Activated T-cell treated with anti-CD3 and anti-CD28 coated beads for 4 hours (primary cell): Measurements from ENCODE around the gene TGM4.
"Not testable (repeated sequence)": the region's sequence is repeated elsewhere in the genome, so short reads cannot be mapped to it uniquely, and the experiment has no call there.

Source experiments
- DNase-seq: peaks from one replicate; pipeline ENCODE4 v3.0.0-alpha.2; 2020

Gene TGM4

DNA sequence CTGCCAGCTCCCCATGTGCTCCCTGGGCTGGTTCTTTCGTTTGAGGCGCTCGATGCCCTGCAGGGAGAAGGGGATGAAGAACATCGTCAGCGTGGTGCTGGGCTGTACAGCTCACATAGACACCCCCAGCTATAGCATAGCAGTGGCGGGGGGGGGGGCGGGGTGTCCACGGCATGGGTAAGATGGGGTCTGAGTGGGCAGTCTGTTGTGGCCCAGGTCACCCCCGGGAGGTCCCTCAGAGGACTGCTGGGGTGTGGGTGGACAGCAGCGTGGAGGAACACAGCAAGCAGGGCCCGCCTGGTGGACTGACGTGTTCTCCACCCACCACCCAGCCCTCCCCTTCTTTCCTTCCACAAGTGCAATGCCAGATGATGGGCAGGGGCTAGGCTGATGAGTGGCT lies 43.7 kb downstream of the TGM4 start:
- no peak for DNase-seq

DNA sequence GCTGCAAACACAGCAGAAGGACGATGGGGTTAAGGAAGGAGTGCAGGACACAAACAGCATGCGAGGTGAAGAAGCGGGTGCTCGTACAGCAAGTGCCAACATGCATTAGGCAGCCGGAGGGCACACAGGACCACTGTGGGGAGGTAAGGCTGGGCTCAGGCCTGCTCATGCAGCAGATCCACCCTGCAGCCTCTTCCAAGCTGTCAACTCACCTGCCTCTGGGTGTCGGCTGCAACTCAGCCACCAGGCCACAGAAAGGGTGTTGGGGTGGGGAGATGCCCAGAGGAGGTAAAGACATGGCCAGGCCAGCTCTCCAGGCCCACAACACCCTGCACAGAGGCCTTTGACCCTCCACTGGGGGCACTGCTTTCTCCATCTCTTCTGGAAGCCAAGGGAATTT lies 44.2 kb downstream of the TGM4 start:
- no peak for DNase-seq

DNA sequence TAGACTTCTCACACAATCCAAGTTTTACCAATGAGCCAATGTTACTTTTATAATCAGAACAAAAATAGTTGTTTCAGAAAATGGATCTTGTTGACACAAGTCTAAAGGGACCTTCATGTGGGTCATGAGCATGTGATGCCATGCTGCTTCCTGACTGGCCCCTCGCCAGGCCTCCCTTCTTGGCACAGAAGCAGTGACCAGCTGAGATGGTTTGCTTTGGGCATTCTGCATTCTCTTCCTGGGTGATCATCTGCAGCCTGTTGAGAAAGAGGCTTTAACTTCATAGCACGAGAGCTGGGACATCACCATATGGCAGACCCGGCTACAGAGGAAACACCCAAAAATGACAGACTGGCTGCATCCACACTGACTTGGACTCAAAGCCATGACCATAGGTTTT lies 45.7 kb downstream of the TGM4 start:
- DNase-seq: no peak

DNA sequence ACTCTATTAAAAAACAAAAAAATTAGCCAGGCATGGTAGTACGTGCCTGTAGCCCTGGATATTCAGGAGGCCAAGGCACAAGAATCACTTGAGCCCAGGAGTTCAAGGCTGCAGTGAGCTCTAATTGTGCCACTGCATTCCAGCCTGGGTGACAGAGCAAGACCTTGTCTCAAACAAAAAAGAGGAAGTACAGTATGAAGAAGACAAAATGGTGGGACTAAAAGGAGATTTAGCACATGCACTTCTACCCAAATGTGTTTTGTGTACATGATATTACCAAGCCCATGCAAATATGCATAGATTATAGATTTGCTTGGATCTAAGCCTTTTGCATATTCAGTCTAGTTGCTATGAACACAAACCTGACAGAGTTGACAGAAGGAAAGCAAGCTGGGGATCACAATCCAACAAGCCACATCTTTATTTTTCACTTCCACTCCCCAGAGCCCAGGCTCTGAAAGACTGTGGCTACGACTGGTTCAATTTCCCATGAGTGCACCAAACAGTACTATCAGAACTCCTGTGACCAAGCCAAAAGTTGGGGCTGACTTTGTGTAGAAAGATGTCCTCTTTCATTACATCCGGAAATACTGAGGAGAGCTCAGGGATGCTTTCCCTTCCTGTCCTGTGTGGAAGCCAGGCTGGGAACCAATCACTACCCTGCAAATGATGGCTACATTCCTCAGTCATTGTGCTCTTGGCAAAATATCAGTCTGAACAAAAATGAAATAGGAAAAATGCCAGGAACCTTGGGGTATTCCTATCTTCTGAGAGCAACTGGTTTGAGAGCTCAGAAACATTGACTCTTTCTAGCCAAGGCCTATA lies 49.4 kb downstream of the TGM4 start:
- no peak for DNase-seq

DNA sequence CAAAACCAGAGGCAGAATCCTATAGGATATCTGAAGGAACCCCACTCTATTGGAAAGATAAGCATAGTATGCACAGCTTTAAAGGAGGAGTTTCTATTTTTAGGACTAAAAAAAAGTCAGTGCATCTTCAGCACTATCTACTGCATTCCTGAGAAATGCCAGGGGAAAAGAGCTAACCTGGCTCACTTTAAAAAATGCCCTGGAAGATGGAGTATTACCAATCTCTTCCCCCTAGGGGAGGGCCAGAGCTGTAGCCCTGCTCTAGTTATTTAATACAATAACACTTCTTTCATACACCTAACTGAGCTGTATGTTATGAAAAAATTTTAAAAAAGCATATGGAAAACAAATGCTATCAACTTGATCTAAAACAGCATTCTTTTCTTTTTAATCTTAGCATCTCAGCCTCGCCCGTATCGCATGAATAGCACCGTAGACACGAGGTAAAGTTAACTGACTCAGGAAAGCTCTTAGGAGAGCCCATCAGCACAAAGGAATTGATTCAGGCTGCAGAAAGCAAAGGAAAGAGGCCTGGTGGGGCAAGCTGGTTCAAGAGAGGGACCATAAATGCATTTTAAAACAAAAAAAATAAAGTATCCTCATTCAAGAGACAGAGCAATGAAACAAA lies 50.2 kb downstream of the TGM4 start:
- no peak for DNase-seq

DNA sequence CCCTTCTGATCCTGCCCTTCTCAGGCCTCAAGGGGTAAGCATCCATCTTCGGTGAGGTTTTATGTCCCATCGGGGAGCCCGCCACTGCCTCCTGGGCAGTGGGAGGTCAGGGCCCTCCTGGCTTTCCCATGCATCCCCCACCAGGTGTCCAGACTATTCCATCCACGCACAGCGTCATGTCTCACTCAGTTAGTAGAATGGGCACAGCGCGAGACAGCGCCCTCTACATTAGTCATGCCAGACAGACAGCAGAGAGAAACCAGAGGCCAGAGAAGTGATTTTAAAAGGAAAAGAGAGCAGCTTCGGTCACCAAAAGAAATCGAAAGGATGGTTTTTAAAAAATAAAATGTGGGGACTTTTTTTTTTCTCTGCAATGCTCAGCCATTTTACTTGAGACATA lies 51.8 kb downstream of the TGM4 start:
- no peak for DNase-seq

DNA sequence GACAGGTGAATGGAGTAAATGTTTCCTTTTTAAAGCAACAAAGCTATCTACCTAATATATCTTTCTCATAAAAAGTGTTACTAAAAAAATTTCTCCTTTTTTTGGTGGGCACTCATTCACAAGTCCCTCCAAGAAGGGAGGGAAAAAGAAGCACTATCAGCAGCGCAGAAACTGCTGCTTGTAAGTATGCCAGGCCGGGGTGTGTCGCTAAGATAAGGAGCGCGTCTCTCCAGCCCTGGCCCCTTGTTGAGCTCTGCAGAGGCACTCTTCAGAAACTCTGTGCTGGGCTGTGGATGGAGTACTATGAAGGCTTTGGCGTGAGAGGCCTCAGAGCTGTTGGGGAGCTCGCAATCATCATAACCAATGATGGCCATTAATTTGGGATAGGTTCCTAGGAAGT lies 52.5 kb downstream of the TGM4 start:
- DNase-seq: no peak

DNA sequence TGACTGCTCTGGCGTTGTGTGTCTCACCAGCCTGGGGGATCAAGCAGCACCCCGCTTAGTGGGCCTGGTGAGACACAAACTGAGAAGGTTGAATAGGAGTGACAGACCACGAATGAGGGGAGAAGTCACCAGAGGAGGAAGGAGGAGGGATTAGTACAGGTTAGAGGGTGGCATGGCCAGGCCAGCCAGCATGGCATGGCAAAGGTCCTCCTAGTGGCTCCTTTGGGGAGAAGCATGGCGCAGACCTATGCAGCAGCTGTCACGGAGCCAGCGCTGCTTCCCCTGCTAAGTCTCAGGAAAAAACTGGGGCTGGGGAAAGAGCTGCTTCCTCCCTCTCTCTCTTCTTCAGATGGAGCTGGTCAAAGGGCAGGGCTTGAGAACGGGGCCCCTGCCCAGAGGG lies 53.0 kb downstream of the TGM4 start:
- no peak for DNase-seq

DNA sequence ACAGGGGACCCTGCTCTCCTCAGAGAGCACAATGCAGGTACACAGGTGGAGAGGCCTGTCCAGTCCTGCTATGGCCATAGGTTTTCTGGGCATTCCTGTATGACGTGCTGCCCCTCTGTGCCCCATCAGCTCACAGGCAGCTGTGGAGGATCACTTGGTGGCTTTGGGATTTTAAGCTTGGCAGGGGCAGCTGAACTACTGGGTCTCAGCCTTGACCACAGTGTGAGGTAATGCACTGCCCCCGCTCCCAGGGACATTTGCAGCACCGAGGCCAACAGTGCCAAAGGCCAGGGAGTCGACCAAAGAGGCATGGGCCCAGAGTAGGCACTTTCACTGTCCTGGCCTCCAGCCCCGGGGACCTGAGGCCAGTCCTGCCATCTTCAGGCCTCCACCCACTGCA lies 55.4 kb downstream of the TGM4 start:
- no peak for DNase-seq

DNA sequence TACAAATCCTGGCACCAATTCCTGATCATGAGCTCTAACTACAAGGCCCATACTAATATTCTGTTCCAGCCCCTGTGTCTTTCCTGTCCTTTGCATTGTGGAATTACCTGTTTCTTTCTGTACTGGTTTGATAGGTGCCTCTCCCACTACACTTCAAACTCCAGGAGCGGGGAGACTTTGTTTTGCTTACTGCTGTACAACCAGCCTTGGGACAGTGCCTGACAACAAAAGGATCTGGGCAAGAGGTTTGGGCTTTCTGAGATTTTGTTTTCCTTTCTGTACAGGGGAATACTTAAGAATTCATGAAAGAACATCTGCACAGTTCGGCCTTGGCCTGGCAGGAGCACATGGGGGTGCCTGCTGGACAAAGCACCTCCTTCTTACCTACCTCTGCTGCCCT lies 56.5 kb downstream of the TGM4 start:
- no peak for DNase-seq

DNA sequence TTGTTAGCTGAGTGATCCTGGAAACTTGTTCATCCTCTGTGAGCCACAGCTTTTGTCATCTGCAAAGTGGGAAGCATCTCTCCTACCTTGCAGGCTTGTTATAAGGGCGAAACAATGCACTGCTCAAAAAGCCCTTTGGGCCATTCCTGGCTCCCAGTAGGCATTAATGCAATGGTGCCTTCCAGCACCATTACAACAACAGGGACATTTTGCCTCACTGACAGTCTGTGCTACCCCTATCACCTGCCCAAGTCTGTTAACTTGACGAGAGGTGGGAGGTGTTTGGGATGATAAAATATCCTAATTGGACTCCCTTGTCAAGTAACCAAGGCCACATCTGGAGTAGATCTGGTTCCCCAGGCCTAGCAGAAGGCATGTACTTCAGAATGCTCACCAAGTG lies 57.4 kb downstream of the TGM4 start:
- no peak for DNase-seq

DNA sequence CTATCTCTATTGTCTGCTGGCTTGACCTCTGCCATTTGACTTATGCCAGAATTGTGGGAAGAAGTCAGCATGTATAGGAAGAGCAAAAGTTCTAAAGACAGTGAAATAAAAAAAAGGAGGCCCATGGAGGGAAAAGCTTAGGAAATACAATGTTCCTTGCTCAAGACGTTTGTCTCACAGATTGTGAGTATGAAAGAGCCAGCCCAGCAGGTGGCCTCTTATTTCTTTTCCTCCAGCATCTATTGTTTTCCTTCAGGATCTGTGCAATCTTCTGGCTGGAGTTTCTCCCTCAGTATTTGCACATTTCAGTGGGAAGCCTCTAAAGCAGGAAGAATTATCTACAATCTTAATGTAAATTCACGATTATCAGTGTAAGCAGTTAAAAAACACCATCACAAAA lies 57.9 kb downstream of the TGM4 start:
- no peak for DNase-seq

DNA sequence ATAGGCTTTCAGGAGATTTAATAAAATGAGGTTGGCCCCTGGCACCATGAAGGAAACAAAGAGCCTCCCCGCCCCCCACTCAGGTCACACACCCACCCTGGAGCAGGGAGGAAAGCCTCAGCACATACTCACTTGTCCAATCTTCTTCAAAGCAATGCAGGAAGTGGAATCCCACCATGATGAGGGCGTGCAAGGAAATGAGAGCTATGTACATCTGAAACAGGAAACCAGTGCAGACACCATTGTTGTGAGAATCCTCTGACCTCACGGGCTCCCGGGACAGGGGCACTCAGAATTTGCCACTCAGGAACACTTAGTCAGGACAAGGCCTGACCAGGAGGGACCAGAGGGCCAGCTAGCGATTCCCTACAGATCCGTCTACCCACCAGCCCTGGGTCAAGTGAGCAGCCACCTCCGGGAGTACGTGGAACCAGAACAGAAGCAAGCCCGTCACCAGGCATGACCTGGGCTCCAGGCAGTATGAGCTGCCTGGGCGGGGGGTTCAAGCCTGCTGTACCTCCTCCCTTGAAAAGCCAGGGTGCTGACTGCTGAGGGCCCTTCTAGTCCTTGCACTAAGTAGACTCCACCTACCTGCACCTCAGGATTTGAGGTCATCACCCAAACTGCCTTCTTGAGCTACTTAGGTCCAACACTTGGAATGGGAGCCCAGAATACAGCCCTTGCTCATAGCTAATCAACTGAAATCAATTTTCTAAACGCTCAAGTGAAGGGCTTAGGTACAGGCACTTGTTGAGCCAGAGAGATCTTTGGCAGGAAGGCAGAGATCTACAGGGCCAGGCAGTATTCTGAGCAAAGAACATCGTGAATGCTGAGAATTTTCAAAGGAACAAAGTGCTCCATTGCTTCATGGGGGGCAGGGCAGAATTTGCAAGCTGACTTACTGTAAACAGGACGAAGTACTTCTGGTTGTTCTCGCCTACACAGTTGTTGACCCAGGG lies 58.9 kb downstream of the TGM4 start:
- no peak for DNase-seq

DNA sequence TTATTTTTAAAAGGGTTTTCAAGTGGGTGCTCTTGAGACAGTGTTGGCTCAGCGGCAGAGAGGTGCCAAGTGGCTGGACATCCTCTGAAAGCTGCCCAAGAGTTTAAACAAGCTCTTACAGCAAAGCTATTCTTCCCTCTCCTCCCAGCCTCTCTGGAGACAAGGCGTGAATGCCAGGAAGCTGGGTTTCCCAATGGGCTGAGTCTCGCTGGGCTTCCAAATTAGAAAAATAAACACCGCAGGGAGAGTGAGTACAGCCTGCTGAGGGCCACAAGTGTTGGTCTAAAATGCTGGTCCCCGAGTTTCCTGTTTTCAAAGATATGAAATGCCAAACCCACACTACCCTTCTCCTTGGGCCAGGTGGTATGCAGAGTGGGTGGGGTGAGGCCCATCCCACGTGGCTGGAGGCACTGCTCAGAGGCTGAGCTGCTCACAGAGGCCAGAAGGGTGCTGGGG lies 65.2 kb downstream of the TGM4 start:
- no peak for DNase-seq

DNA sequence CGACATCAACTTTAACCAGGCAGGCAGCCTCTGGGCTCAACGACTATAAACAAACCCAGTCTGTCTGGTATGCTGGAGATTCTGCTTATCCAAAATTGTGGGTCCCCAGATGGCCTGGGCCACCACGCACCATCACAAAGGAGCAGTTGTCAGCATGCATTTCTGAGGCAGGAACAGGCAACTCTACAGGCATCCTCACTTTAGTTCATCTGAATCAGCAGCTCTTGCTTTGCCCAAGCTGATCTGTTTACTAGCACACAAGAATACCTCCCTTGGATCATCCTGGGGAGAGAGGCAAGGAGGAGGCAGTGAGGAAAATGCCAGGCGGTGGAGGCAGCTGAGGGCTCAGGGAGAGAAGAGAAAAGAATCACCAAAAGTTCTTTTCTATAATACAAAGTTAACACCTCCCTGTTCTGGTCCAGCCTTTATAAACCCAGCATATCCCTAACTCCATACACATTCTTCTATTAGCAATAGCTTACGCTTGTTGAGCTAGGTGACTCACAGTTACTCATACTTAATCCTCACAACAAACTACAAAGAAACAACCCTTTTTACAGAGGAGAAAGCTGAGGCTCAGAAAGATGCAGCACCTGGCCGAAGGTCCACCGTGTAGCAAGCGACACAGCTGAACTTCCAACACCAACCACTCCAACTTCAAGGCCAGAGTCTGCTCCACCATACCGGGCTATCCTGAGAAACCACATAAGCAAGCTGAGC lies 68.0 kb downstream of the TGM4 start:
- no peak for DNase-seq

DNA sequence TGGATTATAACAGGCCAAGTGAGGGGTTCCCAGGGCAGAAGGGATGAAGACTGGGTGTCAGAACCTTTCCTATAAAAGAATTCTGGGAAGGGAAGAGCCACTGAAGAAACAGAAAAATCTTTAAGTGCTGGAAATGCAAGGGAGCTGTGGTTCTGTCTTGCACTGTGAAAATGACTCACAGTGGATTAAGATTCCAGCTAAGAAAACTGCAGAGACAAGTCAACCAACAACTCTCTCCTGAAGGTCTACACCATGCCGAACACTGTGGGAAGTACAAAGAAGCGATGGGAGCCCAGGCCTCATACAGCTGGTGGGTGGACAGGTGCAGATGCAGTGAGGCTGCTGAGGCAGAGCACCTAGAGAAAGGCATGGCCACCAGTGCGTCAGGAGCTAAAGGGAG lies 73.8 kb downstream of the TGM4 start:
- no peak for DNase-seq

DNA sequence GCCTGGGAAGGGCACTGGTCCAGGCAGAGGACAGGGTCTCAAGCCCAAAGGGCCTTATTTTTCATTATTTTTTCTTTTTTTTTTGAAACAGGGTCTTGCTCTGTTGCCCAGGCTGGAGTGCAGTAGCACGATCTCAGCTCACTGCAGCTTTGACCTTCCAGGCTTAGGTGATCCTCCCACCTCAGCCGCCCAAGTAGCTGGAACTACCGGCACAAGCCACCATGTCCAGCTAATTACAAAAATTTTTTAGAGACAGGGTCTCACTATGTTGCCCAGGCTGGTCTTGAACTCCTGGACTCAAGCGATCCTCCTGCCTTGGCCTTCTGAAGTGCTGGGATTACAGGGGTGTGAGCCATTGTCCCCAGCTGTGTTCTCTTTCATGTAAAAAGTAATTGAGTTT lies 75.4 kb downstream of the TGM4 start:
- not testable (repeated sequence) for DNase-seq

DNA sequence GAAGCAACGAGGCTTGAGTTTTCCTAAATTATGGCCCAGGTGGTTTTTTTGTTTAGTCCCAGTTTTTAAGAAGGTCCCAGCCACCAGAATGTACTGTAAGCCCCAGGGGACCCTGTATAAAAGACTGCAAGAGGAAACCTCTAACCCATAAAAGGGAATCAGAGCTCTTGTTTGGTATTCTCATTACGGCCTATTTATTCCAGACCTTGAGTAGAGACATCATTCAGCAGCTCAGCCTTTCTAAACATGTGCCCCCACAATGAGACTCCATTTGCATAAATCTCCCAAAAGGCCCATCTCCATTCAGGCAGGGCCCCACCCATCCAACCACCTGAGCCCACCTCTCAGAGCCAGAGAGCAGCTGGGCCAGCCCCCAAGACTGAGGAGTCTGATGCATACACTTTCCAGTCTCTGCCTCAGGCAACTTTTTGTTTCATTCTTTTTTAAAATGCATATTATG lies 75.9 kb downstream of the TGM4 start:
- DNase-seq: no peak

DNA sequence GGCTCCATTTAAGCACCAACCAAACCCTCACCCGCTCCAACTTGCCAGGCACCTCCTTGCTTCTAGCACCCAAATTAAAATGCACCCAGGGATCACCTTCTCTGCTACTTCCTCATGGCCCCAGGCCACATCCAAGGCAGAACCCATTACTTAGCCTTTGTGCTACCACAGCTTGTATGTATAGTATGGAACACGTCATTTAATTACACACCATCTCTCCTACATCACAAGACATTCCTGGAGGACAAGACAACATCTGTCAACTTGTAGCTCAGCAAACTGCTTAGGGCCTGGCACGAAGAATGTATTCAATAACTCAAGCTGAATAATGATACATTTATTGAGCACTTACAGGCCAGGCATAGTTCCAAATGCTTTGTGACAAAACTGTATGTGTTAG lies 78.3 kb downstream of the TGM4 start:
- no peak for DNase-seq

DNA sequence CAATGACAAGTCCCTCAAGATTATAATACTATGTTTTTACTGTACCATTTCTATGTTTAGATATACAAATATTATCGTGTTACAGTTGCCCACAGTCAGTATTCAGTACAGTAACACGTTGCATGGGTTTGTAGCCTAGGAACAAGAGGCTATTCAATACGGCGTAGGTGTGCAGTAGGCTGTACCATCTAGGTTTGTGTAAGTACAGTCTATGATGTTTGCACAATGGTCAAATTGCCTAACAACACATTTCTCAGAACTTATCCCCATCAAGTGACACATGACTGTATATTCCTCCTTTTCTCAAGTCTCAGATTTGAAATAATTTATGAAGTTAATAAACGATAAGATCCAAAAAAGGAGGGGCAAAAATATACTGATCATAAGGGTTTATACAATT lies 79.9 kb downstream of the TGM4 start:
- no peak for DNase-seq

DNA sequence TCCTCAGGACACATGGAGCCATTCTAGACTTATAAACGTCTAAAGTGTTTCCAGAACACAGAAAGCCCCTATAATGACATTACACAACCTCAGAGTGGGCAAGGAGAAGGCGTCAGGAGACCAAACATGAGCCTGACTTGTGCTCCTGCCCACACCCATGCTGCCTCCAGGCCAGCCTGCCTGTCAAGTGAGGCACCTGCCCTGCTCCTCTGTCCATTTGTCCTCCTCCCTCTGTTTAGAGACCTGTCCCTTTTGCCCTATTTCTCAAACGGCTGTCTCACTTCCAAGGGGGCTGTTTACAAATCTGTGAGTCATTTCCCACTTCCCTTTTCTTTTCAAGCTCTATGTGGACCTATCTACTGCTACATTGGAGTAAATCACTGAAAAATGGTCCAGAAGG lies 80.6 kb downstream of the TGM4 start:
- no peak for DNase-seq

DNA sequence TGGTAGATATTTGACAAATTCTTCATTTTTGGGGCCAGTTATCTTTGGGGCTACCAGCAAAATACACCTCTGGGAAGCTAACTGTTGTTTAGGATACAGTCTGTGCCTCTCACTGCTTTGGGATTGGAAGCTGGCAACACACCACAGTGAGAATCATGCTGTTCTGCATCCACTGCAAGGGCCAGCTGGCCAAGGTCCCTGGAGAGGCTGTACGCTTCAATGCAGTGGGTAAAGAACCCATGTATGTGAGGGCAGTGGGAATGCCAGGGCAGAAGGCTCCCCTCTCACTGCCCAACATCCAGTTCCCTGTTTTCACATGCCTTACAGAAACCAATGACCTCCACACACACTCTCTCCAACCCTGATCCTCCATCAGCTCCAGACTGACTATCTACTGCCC lies 81.5 kb downstream of the TGM4 start:
- DNase-seq: no peak

DNA sequence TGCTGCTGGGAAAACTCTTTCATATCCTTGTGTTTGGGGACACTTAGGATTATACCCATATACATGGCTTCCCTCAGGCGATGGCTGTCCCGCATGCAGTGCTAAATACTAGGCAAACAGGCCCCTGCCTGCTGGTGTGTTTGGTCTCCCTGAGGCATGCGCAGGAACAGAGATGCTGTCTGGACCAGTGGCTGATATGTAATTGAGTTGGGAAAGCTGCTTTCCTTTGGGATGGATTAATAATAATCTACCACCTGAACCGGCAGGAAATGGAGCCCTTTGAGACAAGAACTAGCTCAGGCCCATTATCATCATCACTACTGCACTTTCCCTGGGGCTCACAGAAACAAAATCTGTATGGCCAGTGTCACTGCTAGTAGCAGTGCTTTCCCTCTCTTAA lies 83.6 kb downstream of the TGM4 start:
- DNase-seq: no peak
